GM19193 (cell line): ENCODE results near the gene HTR3E.

ENCODE experiments used
- POLR2A ChIP-seq: IDR thresholded peaks from 4 replicates; pipeline ENCODE4 v1.6.1; 2011; ENCODE audit not compliant: insufficient read depth, insufficient read length; ENCODE audit errors: extremely low read depth

The HTR3E gene

GRCh38 chr3:184140436-184140835 is 43.6 kb downstream of the HTR3E start:
- no peak for TF ChIP-seq POLR2A

- no peak for TF ChIP-seq POLR2A
Observed at GRCh38 chr3:184142199-184142598, 45.3 kb downstream of the HTR3E start.

GRCh38 chr3:184143327-184143726 is 46.5 kb downstream of the HTR3E start:
- no peak for TF ChIP-seq POLR2A

GRCh38 chr3:184144505-184144904 is 47.6 kb downstream of the HTR3E start:
- no peak for TF ChIP-seq POLR2A

GRCh38 chr3:184145111-184145524 is 48.3 kb downstream of the HTR3E start:
- TF ChIP-seq POLR2A = no peak

GRCh38 chr3:184145751-184146270 is 48.9 kb downstream of the HTR3E start:
- TF ChIP-seq POLR2A = no peak

- no peak for TF ChIP-seq POLR2A
Observed at GRCh38 chr3:184148076-184148475, 51.2 kb downstream of the HTR3E start.

- no peak for TF ChIP-seq POLR2A
Observed at GRCh38 chr3:184149123-184149522, 52.3 kb downstream of the HTR3E start.

GRCh38 chr3:184154885-184155643 is 58.2 kb downstream of the HTR3E start, which contains the start of gene DVL3:
Gene DVL3, plus strand, starts transcription at chr3:184155377. Its CDS starts 259 bp downstream, at chr3:184155636.
- TF ChIP-seq POLR2A = peak; percentile 42

GRCh38 chr3:184155644-184156521 is 59.0 kb downstream of the HTR3E start:
- TF ChIP-seq POLR2A = no peak

- TF ChIP-seq POLR2A = no peak
Observed at GRCh38 chr3:184156522-184156955, 59.7 kb downstream of the HTR3E start.
